Hepatic stellate cell (primary cell): ENCODE measurements around the gene FMNL3.

Experiments
- DNase-seq: peaks from one replicate; pipeline ENCODE4 v3.0.0; 2011; ENCODE audit warnings: low spot score

Gene FMNL3

DNA sequence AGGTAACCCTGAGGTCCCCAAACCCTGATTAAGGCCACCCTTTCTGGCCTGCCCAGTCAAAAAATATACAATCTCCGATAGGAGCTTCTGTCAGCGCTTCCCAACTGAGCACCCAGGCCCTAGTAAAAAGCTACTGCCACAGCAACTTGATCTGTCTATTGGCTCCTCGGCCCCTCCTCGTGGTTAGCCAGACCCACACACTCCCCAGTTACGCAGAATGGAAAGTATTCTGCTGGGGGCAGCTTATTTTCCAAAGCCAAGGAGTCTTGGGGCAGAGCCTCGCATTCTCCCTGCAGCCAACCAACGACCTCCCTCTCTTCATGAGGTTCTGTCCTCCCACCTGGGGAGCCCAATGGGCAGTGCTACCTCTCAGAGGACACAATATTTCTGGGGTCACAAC lies 32.1 kb downstream of the FMNL3 start:
- DNase-seq: no peak

DNA sequence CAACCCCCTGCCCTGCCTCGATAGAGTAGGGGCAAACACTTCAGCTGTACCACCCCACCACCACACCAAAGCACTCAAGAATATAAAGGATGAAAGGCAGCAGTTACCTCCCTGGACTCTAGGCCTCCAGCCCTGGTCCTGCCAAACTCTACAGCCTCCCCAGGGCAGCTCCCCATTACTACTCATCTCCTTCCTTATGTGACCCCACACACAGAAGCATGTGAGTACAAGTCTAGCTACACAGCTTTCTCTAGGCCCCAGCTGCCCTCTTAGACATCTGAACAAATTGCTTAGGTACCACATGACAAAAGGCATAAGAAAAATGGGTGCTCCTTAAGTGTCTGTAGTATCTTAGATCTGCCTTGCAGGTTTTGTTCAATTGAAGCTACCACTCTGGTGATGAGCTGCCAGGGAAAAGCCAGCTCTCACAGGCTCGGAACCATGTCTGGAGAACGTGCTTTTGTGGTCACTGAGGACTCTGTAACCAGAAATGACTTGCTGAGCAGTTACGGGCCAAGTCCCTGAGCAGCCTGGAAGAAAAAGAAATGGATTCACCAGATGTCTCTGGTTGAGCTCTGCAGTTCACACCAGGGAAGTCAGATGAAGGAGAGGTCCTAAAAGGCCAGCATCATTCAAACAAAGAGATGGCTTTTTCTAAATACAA lies 32.8 kb downstream of the FMNL3 start:
- DNase-seq: no peak

- DNase-seq: peak; percentile 90
These were observed 33.5 kb downstream of the FMNL3 start for GRCh38 chr12:49673446-49674317.

DNA sequence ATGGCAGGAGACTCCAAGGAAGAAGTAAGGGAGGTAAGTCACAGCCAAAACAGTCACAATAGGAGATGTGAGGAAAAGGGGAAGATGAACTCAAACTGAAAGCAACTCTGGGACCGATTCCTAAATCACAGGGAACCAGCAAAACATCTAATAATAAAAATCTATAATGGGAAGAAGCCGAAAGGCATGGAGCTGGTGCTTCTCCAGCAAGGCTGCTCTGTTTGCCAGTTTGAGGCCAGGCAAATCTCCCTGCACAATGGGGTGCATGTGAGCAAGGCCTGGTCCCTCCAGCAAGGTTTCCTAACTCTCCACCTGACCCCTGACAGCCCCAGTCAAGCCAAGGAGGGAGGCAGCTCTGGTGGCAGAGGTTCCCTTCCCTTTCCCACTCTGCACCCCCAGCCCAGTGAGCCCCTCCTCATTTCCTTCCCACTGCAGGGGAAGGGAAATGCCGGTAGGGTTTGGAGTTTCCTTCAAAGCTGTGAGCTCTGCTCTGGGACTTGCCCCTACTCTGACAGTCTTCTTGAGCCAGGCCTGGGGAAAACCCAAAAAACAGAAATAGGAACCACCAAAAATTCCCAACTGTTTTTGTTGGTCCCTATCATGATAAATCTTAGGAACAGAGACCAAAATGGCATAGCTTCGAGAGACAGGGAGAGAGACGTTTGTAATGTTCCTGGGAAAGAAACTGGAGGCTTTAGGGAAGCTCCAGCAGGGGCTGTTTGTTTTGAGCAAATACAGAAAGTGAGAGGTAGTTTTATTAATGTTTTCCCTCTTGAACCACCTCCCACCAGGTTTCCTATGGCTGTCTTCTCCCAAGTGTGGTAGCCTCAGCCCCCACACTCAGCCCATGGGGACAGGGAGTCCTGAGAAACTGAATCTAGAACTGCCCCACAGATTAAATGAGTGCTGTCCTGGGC lies 34.6 kb downstream of the FMNL3 start:
- DNase-seq: no peak

GRCh38 chr12:49671031-49671765 lies 36.0 kb downstream of the FMNL3 start:
- DNase-seq: no peak

DNA sequence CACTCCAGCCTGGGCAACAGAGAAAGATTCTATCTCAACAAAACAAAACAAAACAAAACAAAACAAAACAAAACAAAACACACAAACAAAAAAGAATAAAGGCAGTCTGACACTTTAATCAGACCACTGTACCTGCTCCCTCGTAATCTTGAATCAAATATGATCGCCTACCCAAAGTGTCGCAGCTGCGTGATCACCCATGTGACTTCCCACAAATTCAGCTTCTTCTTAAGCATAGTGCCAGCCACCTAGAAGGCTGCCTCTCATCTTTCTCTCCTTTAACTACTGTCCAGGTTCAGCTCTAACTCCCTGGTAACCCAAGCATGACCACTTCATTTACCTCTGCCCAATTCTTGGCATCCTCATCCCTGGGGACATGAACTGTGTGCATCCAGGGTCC lies 37.4 kb downstream of the FMNL3 start:
- no peak for DNase-seq

DNA sequence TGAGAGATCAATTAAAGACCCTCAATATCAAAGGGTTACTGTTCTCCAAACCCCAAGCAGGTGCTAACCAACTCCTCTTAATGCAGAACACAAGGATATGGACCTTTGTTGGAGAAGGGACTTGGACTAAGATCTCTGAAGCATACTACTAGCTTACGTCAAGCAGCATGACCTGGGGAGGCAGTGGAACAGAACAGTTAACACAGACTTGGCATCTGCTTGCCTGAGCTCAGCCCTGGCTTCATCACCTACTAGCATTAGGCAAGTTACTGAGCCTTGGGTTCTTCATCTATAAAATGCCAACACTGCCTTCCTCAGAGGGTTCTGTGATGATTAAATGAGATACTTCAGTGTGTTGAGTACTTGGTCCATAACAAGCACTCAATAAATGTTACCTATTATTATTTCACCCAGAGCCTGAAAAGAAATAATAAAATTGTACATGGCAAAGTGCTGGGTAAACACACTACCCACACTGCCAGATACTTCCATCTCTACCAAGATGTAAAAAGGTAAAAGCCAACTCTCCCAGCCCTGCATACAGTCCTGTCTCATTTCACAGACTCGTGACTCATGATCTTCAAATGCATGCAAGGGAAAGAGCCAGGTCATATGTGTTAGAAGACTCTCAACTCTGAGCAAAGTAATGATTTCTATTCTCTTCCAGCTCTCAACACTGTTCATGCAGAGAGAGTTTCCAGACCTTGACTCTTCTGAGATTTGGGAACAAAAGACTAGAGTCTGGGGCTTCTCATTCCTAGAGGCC lies 39.7 kb downstream of the FMNL3 start:
- DNase-seq: peak; percentile 47

- DNase-seq: no peak
These were observed 41.0 kb downstream of the FMNL3 start for GRCh38 chr12:49666176-49666575.

DNA sequence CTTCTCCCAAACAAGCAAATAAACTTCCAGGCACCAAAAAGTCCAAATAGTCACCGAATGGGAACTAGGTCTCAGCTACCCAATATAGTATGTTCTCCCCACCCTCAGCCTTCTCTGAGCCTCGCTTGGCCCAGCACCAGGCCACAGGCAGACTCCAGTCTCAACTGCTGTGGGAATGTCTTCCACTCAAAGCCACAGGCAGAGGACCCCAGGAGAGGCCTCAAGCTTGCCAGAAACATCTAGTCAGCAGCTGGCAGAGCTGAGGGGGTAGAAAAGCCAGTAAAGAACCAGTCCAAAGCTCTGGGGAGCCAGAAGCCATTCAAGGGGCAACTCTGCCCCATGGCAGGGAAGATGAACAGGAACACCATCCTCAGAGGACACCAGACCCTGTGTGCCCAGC lies 41.8 kb downstream of the FMNL3 start:
- DNase-seq: no peak

GRCh38 chr12:49664591-49665239 lies 42.5 kb downstream of the FMNL3 start:
- no peak for DNase-seq

DNA sequence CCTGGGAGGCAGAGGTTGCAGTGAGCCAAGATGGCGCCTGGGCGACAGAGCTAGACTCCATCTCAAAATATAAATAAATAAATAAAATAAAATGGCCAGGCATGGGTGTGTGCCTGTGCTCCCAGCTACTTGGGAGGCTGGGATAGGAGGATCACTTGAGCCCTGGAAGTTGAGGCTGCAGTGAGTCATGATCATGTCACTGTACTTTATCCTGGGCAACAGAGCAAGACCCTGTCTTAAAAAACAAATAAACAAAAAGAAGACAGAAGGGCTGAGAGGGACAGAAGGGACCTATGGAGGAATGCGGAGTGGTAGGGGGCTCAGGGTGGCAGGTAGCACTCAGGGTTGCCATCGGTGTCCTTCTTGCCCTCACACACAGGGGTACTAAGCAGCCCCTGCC lies 43.0 kb downstream of the FMNL3 start:
- no peak for DNase-seq

- peak; percentile 94 for DNase-seq
These were observed 44.0 kb downstream of the FMNL3 start for GRCh38 chr12:49662998-49663843.

GRCh38 chr12:49661746-49662145 lies 45.5 kb downstream of the FMNL3 start:
- DNase-seq: no peak

GRCh38 chr12:49661191-49661590 lies 46.0 kb downstream of the FMNL3 start:
- DNase-seq: no peak

DNA sequence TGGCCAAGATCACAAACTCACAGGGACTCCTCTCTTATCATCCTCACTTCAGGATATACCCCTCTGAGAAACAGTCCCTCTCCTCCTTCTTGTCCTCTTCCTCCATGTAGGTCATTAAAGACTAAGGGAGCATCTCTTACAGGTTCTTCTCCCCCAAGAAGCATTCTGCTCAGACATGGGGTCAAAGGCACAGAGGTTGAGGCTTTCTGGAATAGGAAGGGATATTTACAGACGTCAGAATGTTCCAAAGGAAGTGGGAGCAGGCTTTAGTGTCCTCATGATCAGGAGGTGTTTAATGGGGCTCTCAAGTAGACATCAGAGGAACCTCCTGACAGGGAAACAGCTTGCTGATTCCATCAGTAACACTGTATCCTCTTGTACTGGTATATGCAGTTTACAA lies 47.5 kb downstream of the FMNL3 start:
- DNase-seq: no peak

DNA sequence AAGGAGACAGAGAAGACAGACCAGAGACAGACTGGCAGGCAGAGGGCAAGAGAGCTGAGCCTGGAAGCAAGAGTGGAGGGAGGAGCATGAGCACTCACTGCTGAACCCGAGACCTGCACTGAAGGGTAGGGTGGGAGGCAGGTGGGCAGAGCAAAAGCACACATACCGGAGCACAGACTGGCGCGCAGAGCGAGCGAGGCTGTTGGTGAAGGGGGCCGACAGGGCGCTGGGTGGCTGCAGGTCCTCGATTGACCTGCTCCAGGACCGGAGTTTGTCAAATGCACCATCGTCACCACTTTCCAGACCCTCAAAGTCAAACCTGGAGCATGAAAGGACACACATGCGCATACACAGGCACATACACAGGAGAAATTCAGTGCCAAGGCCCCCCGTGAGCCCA lies 48.9 kb downstream of the FMNL3 start:
- DNase-seq: no peak

- DNase-seq: no peak
These were observed 51.5 kb downstream of the FMNL3 start for GRCh38 chr12:49655595-49656236.

DNA sequence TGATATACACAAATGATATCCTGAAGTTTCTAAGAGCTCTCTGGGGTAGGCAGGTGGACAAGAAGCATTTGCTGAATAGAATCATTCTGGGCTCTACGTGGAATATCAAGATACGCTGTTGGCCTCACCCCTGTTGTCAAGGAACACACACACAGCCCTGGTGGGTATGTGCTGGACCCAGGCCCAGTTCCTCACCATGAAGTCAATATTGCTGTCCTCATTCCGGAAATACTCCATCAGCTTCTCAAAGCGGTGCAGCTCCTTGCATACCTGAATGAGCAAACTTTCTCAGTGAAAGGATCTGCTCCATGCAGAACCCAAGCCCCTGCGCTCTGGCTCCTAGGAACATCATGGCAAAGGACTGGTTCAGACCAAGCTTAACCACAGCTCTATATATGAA lies 52.5 kb downstream of the FMNL3 start:
- DNase-seq: no peak

DNA sequence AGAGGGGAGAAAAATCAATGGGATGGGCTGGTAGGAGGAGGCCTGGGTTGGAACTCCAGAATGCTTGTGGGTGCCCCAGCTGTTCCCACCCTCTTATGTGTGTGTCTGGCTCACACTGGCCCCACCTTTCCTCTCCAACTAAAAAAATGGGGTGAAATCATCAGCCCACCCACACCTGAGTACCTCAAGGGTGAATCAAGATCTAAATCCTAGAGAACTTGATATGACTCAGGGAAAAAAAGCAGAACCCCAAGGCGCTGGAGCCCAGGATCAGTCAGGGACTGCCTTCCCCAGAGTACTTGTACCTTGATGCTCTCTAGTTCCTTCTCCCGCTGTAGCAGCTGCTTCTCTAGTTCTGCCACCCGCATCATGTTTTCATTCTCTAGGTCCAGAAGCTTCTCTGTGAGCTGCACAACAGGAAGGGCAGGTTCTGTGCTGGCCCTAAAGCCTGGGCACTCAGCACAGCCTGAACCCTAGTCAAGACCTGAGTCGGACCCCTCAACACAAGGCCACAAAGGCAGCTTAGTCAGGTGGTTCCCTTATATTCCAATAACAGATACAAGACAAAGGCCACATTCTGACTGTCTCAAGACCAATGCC lies 54.2 kb downstream of the FMNL3 start:
- DNase-seq: no peak
